NCI-H2171 treated with DMSO at 0.1 percent for 48 hours (cell line): ENCODE results near the gene TNFAIP8L3.

ENCODE experiments used
- DNase-seq: peaks from one replicate; lab custom pipeline; 2025; lab: John Stamatoyannopoulos, UW

Gene TNFAIP8L3

DNA sequence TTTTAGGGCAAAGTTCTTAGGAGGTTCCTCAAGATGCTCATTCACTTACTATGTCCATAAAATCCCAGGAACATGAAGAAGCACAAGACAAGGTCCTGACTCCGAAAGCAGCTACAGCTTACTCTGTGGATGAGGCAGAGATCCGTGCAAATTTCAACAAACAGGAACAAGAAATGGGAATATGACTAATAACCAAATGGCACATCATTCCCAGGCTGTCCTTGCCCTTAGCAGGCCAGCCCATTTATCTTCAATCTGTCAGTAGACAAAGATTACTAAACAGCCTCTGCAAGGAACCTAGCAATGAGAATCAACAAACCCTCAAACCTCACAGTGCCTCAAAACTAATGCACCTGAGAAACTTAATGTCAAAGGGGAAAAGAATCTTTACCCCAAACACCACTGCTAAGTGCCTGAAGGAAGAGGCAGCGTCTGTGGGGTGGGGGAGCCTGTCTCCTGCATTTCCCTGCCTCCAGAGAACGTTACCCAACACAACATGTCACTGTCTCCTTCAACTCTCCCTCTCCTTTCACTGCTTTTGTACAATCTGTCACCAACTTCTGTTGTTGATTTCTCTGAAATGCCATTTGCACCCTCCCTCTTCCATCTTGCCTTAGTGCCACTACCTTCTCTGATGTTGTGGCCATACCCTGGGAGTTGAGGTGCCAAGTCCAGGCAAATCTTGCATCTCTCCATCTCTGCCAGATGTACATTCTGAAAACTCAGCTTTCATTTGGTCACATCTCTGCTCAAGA is 4.8 kb downstream of the TNFAIP8L3 start:
- DNase-seq: no peak

DNA sequence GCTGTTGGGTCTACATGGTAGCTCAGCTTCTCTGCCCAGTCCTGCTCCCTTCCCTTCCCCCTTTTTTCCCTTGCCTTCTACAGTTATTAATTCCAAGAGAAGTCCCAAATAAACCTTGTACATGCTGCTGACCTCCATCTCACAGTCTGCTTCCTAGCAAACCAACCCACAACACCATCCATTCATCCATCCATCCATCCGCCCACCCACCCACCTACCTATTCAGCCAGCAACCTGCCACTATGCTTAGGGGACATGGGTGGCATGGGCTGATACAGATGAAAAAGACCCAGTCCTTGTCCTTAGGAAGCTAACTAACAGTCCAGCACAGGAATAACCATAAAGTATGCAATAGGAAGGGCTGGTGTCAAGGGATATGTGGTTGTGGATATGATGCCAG is 5.7 kb downstream of the TNFAIP8L3 start:
- DNase-seq: no peak

GRCh38 chr15:51088585-51088984 is 6.1 kb downstream of the TNFAIP8L3 start:
- no peak for DNase-seq

GRCh38 chr15:51087513-51087912 is 7.2 kb downstream of the TNFAIP8L3 start:
- DNase-seq: no peak

DNA sequence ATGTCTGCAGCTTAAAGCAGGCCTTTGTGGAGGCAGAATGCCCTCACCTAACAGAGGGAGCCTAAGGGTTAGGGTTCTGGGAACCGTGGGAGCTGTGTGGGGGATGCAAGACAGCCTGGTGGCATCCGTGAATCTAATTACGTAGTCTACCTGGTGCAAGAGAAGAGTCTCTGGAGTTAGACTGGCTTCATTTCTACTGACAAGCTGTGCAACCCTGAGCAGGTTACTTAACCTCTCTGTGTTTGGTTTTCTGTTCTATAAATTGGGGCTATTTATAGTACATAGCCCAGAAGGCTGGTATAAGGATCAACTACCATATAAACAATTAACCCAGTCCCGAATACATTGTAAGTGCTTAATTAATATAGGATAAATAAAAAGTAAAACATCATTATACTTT is 8.3 kb downstream of the TNFAIP8L3 start:
- DNase-seq: no peak

- DNase-seq: no peak
Observed at GRCh38 chr15:51085764-51086163, 8.9 kb downstream of the TNFAIP8L3 start.

DNA sequence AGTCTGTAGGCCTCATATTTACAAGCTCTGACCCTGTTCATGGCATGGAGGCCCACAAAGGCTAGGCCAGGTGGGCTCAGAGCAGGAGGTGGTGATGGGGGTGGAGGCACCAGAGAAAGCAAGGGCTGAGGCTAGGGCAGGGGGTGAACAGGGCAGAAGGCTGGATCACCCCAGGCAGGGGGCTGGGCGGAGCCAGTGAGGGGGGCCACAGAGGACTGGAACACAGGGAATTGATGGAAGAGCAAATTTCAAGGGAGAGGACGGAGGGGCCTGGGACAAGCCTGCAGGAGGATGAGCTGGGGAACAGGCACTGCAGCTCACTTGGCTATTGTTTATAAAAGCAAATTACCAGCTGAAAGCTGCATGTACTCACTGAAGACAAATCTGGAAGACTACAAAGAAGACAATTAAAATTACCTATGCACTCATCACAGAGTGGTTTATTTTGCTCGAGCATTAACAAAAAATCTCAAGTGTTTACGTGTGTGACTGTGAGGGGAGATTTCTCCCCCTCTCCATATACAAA is 11.0 kb downstream of the TNFAIP8L3 start:
- no peak for DNase-seq

DNA sequence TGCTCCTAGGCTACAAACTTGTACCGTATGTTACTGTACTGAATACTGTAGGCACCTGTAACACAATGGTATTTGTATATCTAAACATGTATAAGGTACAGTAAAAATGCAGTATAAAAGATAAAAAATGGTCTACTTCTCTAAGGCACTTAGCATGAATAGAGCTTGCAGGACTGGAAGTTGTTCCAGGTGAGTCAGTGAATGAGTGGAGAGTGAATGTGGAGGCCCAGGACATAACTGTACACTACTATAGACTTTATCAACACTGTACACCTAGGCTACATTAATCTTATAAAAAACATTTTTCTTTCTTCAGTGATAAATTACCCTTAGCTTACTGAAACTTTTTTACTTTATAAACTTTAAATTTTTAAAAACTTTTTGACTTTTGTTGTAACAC is 12.5 kb downstream of the TNFAIP8L3 start:
- DNase-seq: no peak

DNA sequence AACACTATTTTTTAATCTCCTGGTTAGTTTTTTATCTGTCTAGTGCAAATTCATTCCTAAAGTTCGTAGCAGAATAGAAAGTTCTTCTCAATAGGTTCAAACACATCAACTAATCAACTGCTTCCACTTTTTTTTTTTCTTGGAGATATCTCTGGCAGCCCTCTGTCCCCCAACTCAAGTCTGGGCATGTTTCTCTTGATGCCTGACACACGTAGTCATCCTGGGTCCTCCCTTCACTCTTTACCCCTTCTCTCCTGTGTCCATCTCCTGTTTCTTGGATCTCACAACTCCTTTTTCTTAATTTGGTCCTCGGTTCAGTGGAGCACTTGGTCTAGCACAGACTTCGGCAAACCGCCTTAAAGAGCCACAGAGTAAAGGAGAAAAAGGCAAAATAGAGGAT is 14.4 kb downstream of the TNFAIP8L3 start:
- peak; percentile 15 for DNase-seq

DNA sequence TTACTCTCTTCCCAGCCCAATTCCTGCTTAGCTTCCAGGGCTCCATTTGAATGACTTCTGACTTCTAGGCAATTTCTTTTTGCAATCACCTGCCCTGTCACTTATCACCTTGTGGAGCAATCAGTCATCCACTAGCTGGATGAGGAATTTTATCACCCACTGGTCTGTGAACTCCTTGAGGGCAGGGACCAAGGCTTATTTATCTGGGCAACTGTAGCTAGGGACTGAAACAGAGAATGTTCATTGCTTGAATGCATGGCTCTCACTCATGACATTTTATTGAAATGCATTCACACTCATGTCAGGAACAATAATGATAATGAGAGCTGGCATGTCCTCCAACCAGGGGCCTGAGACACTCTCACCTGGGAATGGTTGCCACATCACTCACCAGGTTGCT is 15.5 kb downstream of the TNFAIP8L3 start:
- DNase-seq: no peak

- no peak for DNase-seq
Observed at GRCh38 chr15:51077221-51078153, 17.2 kb downstream of the TNFAIP8L3 start.

DNA sequence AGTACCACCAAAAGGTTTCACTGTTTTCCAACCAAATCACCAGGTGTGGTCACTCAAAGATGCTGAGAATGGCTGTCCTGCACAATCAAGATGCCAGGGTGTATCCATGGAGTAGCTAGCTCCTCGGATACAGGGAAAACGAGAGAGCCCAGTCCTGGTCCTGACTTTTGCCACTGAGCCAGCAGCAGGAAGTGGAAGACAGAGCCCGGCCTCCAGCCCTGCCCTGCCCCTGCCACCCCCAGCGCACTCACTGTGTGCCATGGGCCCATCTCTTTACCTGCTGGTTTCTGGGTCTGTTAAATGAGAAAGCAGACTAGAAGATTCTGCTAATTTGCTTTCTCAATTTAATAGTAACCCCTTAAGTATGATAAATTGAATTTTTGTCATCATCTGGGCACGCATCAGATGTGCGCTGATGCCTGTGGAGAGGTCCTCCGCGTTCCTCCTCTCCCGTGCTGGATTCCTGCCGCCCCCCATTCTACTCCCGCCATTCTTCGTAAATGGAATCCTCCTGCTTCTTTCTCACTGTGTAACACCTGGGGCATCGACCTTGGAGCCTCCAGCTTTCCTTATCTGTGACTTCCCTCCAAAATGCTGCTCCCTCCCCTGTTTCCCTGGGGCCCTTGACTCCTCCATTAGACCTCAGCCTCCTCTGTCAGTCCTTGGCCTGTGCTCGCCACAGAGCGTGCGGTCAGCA is 18.0 kb downstream of the TNFAIP8L3 start:
- DNase-seq: no peak

GRCh38 chr15:51075826-51076523 is 18.7 kb downstream of the TNFAIP8L3 start:
- peak; percentile 16 for DNase-seq

GRCh38 chr15:51075364-51075763 is 19.3 kb downstream of the TNFAIP8L3 start:
- no peak for DNase-seq

DNA sequence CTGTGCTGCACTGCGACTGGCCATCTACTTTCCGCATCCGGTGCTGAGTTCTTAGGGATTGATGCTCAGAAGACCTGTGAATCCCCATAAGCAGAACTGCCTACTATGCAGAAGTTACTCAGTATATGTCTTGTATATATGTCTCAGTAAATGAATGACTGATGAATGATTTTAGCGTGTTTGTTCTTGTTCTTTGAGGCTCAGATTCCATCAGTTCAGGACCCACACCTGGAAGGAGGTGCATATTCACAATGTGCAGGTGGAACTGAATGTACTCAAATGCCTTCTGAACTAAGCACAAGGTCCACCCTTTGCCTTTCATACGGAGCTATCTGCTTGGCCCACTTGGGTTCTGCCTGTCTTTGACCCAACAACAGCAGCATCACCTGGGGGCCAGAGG is 19.8 kb downstream of the TNFAIP8L3 start:
- DNase-seq: no peak

GRCh38 chr15:51071578-51071977 is 23.1 kb downstream of the TNFAIP8L3 start:
- no peak for DNase-seq

GRCh38 chr15:51069983-51070382 is 24.7 kb downstream of the TNFAIP8L3 start:
- no peak for DNase-seq

DNA sequence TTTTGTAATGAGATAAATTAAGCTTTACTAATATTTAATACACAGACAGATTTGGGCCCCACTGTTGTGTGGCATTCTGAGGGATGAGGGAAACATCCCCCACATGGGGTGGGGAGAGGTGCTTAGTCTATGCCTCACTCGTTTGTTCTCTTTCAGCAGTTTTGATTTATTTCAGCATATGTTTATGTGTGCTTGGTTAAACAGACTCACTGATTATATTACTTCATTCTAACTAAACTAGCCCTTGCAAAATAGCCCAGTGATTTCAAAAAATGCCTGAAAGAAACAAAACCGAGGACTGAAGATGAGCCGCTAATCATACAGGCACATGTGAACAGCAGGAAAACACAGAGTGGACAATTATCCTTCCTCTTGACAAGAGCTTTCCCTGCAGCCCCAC is 27.2 kb downstream of the TNFAIP8L3 start:
- DNase-seq: no peak

DNA sequence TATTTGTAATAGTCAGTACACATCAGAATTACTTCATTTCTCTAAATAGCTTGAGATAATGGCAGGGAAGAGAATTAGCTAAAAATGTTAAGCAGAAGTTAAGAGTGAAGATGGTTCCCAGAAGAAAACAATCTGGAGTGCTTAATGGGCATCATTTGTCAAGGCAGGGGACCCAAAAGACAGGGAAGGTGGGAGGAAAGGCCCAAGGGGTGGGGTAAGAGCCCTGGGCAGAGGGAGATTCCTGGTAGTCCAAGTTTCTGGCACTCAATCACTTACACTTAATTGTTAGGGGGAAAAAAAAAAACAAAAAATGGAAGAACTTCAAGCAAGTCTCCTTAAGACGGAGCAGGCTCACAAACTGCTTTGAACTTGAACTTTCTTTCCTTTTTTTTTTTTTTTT is 28.9 kb downstream of the TNFAIP8L3 start:
- no peak for DNase-seq

GRCh38 chr15:51065261-51065660 is 29.4 kb downstream of the TNFAIP8L3 start:
- DNase-seq: no peak

GRCh38 chr15:51062736-51063135 is 32.0 kb downstream of the TNFAIP8L3 start:
- DNase-seq: no peak
